ENCODE data around the gene ZFP62. TPM values are rescaled to one million over a fixed set of nuclear protein-coding genes. Genes with fewer than 3 reads are reported as not detected.
"Not testable (repeated sequence)": the region's sequence is repeated elsewhere in the genome, so short reads cannot be mapped to it uniquely, and the experiment has no call there.

Gene ZFP62
- total RNA-seq, 1 donor from 2014 or later = 65.4 TPM

GRCh38 chr5:180889381-180889780 lies 28.3 kb upstream of the ZFP62 start:
- no peak overlapping the region for H2AFZ ChIP-seq (replicated peaks)
- no peaks in the 10 kb centered on the region for H3F3A ChIP-seq (ENCODE audit: low read depth)
- no peak overlapping the region for H3K4me2 ChIP-seq
- H4K20me1 ChIP-seq (ENCODE audit: low read depth) = no peaks in the 10 kb centered on the region
- H3K27me3 ChIP-seq = peaks cover 4% of the 10 kb centered on the region
- Mint-ChIP-seq H3K9me3 (peaks cover 10% of the 10 kb centered on the region), H3K4me1 (peaks cover 3% of the 10 kb centered on the region), H3K27me3 (ENCODE audit: insufficient read depth, low read depth) (peaks cover 3% of the 10 kb centered on the region), H3K4me3 (no peak overlapping the region), H3K27ac (no peak overlapping the region), H3K36me3 (no peaks in the 10 kb centered on the region)
- H3K27ac ChIP-seq = no peak overlapping the region
- DNase-seq (ENCODE audit: low spot score) = no peak
- no peak overlapping the region for H3K4me3 ChIP-seq
- no peak overlapping the region for H3K9ac ChIP-seq
- H3K9me3 ChIP-seq (ENCODE audit: low read depth) = no peaks in the 10 kb centered on the region
- no peaks in the 10 kb centered on the region for H3K36me3 ChIP-seq
- H3K79me2 ChIP-seq (ENCODE audit: low read depth) = no peaks in the 10 kb centered on the region
- no peaks in the 10 kb centered on the region for H3K4me1 ChIP-seq
- no peak for TF ChIP-seq EZH2 (IDR thresholded peaks at IDR 0.05)
- no peak for TF ChIP-seq EZH2phosphoT487 (IDR thresholded peaks at IDR 0.05)
- TF ChIP-seq CTCF (IDR thresholded peaks at IDR 0.05) = no peak

GRCh38 chr5:180885845-180886529 lies 24.9 kb upstream of the ZFP62 start:
- not testable (repeated sequence) for H3K4me1 Mint-ChIP-seq; H3K36me3 ChIP-seq; H2AFZ ChIP-seq (replicated peaks); H3K4me3 ChIP-seq; H3K4me2 ChIP-seq; H3K27me3 ChIP-seq; H3K9me3 Mint-ChIP-seq; H3K79me2 ChIP-seq (ENCODE audit: low read depth); H3K27ac ChIP-seq; H4K20me1 ChIP-seq (ENCODE audit: low read depth); H3K36me3 Mint-ChIP-seq; H3K9ac ChIP-seq; H3K27me3 Mint-ChIP-seq (ENCODE audit: insufficient read depth, low read depth); H3K4me3 Mint-ChIP-seq; H3K4me1 ChIP-seq; H3K9me3 ChIP-seq (ENCODE audit: low read depth); H3F3A ChIP-seq (ENCODE audit: low read depth); H3K27ac Mint-ChIP-seq
- peak; percentile 42 for DNase-seq (ENCODE audit: low spot score)

GRCh38 chr5:180875860-180876426 lies 14.9 kb upstream of the ZFP62 start:
- peaks cover 4% of the 10 kb centered on the region for H3K27me3 Mint-ChIP-seq (ENCODE audit: insufficient read depth, low read depth)
- no peak overlapping the region for H3K27ac Mint-ChIP-seq
- H3K4me2 ChIP-seq = no peak overlapping the region
- H3K36me3 ChIP-seq = no peaks in the 10 kb centered on the region
- H3K9me3 Mint-ChIP-seq = peaks cover 3% of the 10 kb centered on the region
- H3K4me1 ChIP-seq = peaks cover 12% of the 10 kb centered on the region
- H3K9me3 ChIP-seq (ENCODE audit: low read depth) = no peaks in the 10 kb centered on the region
- H3K27me3 ChIP-seq = peaks cover 11% of the 10 kb centered on the region
- H3K4me3 Mint-ChIP-seq = no peak overlapping the region
- no peaks in the 10 kb centered on the region for H4K20me1 ChIP-seq (ENCODE audit: low read depth)
- no peak overlapping the region for H3K9ac ChIP-seq
- no peak overlapping the region for H2AFZ ChIP-seq (replicated peaks)
- TF ChIP-seq CTCF (IDR thresholded peaks at IDR 0.05) (no peak), EZH2 (IDR thresholded peaks at IDR 0.05) (no peak), EZH2phosphoT487 (IDR thresholded peaks at IDR 0.05) (no peak)
- DNase-seq (ENCODE audit: low spot score) = no peak
- H3K4me3 ChIP-seq = no peak overlapping the region
- no peaks in the 10 kb centered on the region for H3K79me2 ChIP-seq (ENCODE audit: low read depth)
- no peaks in the 10 kb centered on the region for H3K36me3 Mint-ChIP-seq
- H3F3A ChIP-seq (ENCODE audit: low read depth) = no peaks in the 10 kb centered on the region
- H3K4me1 Mint-ChIP-seq = peaks cover 10% of the 10 kb centered on the region
- H3K27ac ChIP-seq = no peak overlapping the region
